Measurements from ENCODE around the gene KRT26. TPM values are rescaled to one million over a fixed set of nuclear protein-coding genes. Genes with fewer than 3 reads are reported as not detected.

KRT26 gene
- total and polyA plus RNA-seq, 9 donors: not detected

- H3K27me3 ChIP-seq: no peaks in the 10 kb centered on the region
- WGBS, 3 donors: 55 to 57% (median 55%) methylated on average over 7 of the region's 7 CpGs
- H3K9me3 ChIP-seq: no peaks in the 10 kb centered on the region
- intact Hi-C loops (cut with DNase I): no loop called here
- H3K4me3 ChIP-seq: no peak overlapping the region
- no peak for DNase-seq
- no peaks in the 10 kb centered on the region for H3K4me1 ChIP-seq (ENCODE audit: insufficient read depth)
- H3K27ac ChIP-seq: no peak overlapping the region
- TF ChIP-seq, protein P1, sequence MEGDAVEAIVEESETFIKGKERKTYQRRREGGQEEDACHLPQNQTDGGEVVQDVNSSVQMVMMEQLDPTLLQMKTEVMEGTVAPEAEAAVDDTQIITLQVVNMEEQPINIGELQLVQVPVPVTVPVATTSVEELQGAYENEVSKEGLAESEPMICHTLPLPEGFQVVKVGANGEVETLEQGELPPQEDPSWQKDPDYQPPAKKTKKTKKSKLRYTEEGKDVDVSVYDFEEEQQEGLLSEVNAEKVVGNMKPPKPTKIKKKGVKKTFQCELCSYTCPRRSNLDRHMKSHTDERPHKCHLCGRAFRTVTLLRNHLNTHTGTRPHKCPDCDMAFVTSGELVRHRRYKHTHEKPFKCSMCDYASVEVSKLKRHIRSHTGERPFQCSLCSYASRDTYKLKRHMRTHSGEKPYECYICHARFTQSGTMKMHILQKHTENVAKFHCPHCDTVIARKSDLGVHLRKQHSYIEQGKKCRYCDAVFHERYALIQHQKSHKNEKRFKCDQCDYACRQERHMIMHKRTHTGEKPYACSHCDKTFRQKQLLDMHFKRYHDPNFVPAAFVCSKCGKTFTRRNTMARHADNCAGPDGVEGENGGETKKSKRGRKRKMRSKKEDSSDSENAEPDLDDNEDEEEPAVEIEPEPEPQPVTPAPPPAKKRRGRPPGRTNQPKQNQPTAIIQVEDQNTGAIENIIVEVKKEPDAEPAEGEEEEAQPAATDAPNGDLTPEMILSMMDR (IDR thresholded peaks at IDR 0.05): no peak
- TF ChIP-seq EP300 (IDR thresholded peaks at IDR 0.05): no peak
- no peak for TF ChIP-seq POLR2A (IDR thresholded peaks at IDR 0.05)
- no peaks in the 10 kb centered on the region for H3K36me3 ChIP-seq
Observed at GRCh38 chr17:40777459-40777858, 5.5 kb upstream of the KRT26 start.

DNA sequence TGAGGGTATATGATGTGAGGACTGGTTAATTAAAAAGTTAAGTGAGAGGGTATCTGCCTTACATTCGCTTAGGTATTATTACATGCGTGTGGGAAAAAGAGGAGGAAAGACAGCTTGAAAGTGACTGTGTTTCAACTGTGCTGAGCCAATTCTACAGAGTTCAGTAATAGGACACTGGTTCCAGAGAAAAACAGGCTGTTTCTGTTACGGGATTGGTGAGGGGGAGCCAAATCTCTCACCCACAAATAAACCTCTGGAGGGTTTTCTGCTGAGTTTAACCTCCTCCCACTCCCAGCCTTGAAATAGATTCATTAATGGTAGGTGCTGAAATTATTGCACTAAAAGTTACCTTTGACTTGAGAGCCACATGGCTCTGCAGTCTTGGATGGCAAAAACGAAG, 3.9 kb upstream of the KRT26 start:
- Histone ChIP-seq H3K27me3 (no peaks in the 10 kb centered on the region), H3K9me3 (no peaks in the 10 kb centered on the region), H3K27ac (no peak overlapping the region), H3K36me3 (no peaks in the 10 kb centered on the region), H3K4me1 (ENCODE audit: insufficient read depth) (no peaks in the 10 kb centered on the region), H3K4me3 (no peak overlapping the region)
- no peak for DNase-seq
- TF ChIP-seq EP300 (IDR thresholded peaks at IDR 0.05) (no peak), POLR2A (IDR thresholded peaks at IDR 0.05) (no peak)
- TF ChIP-seq, protein P1 (IDR thresholded peaks at IDR 0.05): no peak
- intact Hi-C loops (cut with DNase I): no loop called here
- WGBS, 3 donors: 3 to 17% (median 11%) methylated on average over 4 of the region's 4 CpGs

DNA sequence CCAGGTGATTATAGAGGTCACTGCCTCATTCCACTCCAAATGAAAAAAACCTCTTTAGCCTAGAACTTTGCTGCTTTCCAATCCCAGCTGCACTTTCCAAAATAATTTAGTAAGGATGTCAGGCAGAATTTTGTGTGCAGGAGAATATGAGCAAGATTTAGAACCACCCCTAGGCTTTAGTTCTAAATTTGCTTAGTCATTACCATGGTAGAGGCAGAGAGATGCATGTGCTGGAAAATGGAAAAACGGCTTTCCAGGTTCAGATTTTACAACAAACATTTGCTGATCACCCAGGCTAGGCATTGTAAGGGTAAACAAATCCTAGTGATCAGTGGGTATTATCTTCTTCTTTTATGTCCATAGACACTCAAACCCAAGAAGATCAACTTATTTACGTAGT, 6.3 kb downstream of the KRT26 start:
- no peak overlapping the region for H3K4me3 ChIP-seq
- TF ChIP-seq, protein P1 (IDR thresholded peaks at IDR 0.05): no peak
- TF ChIP-seq EP300 (IDR thresholded peaks at IDR 0.05) (no peak), POLR2A (IDR thresholded peaks at IDR 0.05) (no peak)
- H3K36me3 ChIP-seq: no peaks in the 10 kb centered on the region
- H3K9me3 ChIP-seq: peaks cover 0 to under 1% of the 10 kb centered on the region in 2 donors
- 78 to 83% (median 79%) methylated on average over 2 of the region's 2 CpGs for WGBS, 3 donors
- no peak for DNase-seq
- H3K27ac ChIP-seq: no peak overlapping the region
- no peaks in the 10 kb centered on the region for H3K4me1 ChIP-seq (ENCODE audit: insufficient read depth)
- H3K27me3 ChIP-seq: no peaks in the 10 kb centered on the region
- intact Hi-C loops (cut with DNase I): no loop called here

- H3K36me3 ChIP-seq: no peaks in the 10 kb centered on the region
- 59 to 67% (median 60%) methylated on average over 1 of the region's 1 CpG for WGBS, 3 donors
- intact Hi-C loops (cut with DNase I): no loop called here
- H3K4me1 ChIP-seq (ENCODE audit: insufficient read depth): no peaks in the 10 kb centered on the region
- TF ChIP-seq POLR2A (IDR thresholded peaks at IDR 0.05): no peak
- no peak for TF ChIP-seq EP300 (IDR thresholded peaks at IDR 0.05)
- TF ChIP-seq, protein P1 (IDR thresholded peaks at IDR 0.05): no peak
- no peak overlapping the region for H3K4me3 ChIP-seq
- no peaks in the 10 kb centered on the region for H3K27me3 ChIP-seq
- DNase-seq: no peak
- H3K27ac ChIP-seq: no peak overlapping the region
- peaks cover 3 to 4% of the 10 kb centered on the region in 2 donors for H3K9me3 ChIP-seq
Observed at GRCh38 chr17:40763752-40764151, 8.2 kb downstream of the KRT26 start.

Measured in ovary (tissue), 9 donors.